ENCODE data around the gene GALNTL6.

DNA sequence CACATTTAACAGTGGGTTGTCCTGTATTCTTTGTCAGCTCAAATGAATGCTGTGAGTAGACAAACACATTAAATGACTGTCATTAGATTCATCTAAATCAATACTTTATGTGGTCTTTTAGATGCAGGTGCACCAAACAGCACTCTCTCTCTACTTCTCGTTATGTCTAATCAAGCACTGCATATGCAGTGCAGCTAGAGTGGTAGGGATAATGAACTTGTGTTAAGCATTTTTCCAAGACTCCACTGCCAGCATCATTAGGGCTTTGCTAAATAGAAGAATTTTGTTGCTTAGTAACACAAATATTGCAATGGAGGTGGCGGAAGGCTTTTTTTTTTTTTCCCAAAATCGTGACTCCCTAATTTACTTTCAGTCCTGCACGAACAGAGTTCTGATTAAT, 908.5 kb downstream of the GALNTL6 start:
- TF ChIP-seq POLR2A (IDR thresholded peaks at IDR 0.05; ENCODE audit: low read depth, low read length) = no peak
- no peak for TF ChIP-seq RFX5 (IDR thresholded peaks at IDR 0.05; ENCODE audit: low read depth, low read length)
- TF ChIP-seq CHD1 (IDR thresholded peaks at IDR 0.05; ENCODE audit: low read depth, low read length) = no peak
- no peak for TF ChIP-seq MAZ (IDR thresholded peaks at IDR 0.05; ENCODE audit: borderline replicate concordance, low read depth, low read length)
